ENCODE results near the gene APLNR. TPM values are rescaled to one million over a fixed set of nuclear protein-coding genes. Genes with fewer than 3 reads are reported as not detected.

APLNR gene
- total RNA-seq, 2 donors from 2014 or later = 3.7 to 4.2 TPM

- Histone ChIP-seq H3K27me3 (ENCODE audit: control insufficient read depth, insufficient read depth, low read length, poor library complexity, severe bottlenecking) (no peaks in the 10 kb centered on the region), H3K27ac (ENCODE audit: low read depth, low read length) (no peak overlapping the region), H3K9ac (ENCODE audit: extremely low read depth, low read length, poor library complexity, severe bottlenecking) (no peak overlapping the region), H3K4me3 (ENCODE audit: low read length) (no peak overlapping the region), H3K36me3 (ENCODE audit: control insufficient read depth, insufficient read depth, low read length) (no peaks in the 10 kb centered on the region), H3K9me3 (ENCODE audit: control insufficient read depth, low read length) (peaks cover 8% of the 10 kb centered on the region), H3K4me1 (ENCODE audit: control insufficient read depth, insufficient read depth, low read length) (no peaks in the 10 kb centered on the region)
- Mint-ChIP-seq H3K27me3 (ENCODE audit: insufficient read depth) (peaks cover 7% of the 10 kb centered on the region), H3K9me3 (peaks cover 5% of the 10 kb centered on the region), H3K27ac (no peak overlapping the region), H3K4me1 (no peaks in the 10 kb centered on the region), H3K4me3 (no peak overlapping the region), H3K36me3 (ENCODE audit: low read depth) (no peaks in the 10 kb centered on the region)
- DNase-seq = no peak
- TF ChIP-seq, protein P1, sequence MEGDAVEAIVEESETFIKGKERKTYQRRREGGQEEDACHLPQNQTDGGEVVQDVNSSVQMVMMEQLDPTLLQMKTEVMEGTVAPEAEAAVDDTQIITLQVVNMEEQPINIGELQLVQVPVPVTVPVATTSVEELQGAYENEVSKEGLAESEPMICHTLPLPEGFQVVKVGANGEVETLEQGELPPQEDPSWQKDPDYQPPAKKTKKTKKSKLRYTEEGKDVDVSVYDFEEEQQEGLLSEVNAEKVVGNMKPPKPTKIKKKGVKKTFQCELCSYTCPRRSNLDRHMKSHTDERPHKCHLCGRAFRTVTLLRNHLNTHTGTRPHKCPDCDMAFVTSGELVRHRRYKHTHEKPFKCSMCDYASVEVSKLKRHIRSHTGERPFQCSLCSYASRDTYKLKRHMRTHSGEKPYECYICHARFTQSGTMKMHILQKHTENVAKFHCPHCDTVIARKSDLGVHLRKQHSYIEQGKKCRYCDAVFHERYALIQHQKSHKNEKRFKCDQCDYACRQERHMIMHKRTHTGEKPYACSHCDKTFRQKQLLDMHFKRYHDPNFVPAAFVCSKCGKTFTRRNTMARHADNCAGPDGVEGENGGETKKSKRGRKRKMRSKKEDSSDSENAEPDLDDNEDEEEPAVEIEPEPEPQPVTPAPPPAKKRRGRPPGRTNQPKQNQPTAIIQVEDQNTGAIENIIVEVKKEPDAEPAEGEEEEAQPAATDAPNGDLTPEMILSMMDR (conservative IDR thresholded peaks at IDR 0.05) = no peak
These were observed 17.6 kb upstream of the APLNR start for GRCh38 chr11:57254631-57255030.

DNA sequence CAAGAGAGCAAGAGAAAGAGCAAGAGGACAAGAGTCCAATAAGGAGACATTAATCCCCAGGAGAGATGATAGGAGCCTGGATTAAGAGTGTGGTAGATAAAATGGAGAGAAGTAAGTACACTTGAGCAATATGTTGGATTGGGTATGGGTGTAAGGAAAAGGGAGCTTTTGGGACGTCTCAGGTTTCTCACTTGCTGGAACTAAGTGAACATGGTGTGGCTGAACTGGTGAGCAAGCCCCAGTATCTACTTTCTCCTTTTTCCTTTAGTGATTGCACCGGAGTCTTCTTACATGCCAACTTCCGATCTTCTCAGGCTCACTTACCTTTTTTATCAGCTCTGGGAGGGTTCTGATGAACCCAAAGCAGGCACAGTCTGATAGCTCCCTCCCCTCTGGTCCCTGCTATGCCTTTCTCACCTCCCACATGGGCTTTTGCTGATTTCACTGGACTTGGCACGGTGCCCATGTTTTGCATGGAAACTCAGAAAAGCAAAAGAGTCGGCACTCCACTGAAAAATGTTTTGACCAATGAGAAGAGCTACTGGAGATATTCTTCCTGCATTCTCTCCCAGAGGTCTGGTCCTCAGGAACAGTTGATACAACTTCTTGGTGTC lies 14.5 kb upstream of the APLNR start:
- 82% methylated on average over 4 to 5 of the region's 5 CpGs for WGBS, 2 experiments (ENCODE audit: insufficient coverage in 1 of 2, insufficient read length in 1 of 2)
- Mint-ChIP-seq H3K9me3 (no peaks in the 10 kb centered on the region), H3K27me3 (ENCODE audit: insufficient read depth) (peaks cover 7% of the 10 kb centered on the region), H3K4me3 (no peak overlapping the region), H3K4me1 (no peaks in the 10 kb centered on the region), H3K36me3 (ENCODE audit: low read depth) (no peaks in the 10 kb centered on the region), H3K27ac (no peak overlapping the region)
- Histone ChIP-seq H3K27ac (ENCODE audit: low read depth, low read length) (no peak overlapping the region), H3K27me3 (ENCODE audit: control insufficient read depth, insufficient read depth, low read length, poor library complexity, severe bottlenecking) (no peaks in the 10 kb centered on the region), H3K4me1 (ENCODE audit: control insufficient read depth, insufficient read depth, low read length) (no peaks in the 10 kb centered on the region), H3K4me3 (ENCODE audit: low read length) (no peak overlapping the region), H3K36me3 (ENCODE audit: control insufficient read depth, insufficient read depth, low read length) (no peaks in the 10 kb centered on the region), H3K9ac (ENCODE audit: extremely low read depth, low read length, poor library complexity, severe bottlenecking) (no peak overlapping the region), H3K9me3 (ENCODE audit: control insufficient read depth, low read length) (no peaks in the 10 kb centered on the region)
- TF ChIP-seq, protein P1 (conservative IDR thresholded peaks at IDR 0.05) = no peak
- DNase-seq = no peak

- no peak overlapping the region for H3K9ac ChIP-seq (ENCODE audit: extremely low read depth, low read length, poor library complexity, severe bottlenecking)
- Mint-ChIP-seq H3K9me3 (no peaks in the 10 kb centered on the region), H3K27me3 (ENCODE audit: insufficient read depth) (peaks cover 7% of the 10 kb centered on the region), H3K4me1 (no peaks in the 10 kb centered on the region), H3K27ac (no peak overlapping the region), H3K36me3 (ENCODE audit: low read depth) (no peaks in the 10 kb centered on the region), H3K4me3 (no peak overlapping the region)
- H3K36me3 ChIP-seq (ENCODE audit: control insufficient read depth, insufficient read depth, low read length) = no peaks in the 10 kb centered on the region
- H3K4me1 ChIP-seq (ENCODE audit: control insufficient read depth, insufficient read depth, low read length) = no peaks in the 10 kb centered on the region
- TF ChIP-seq, protein P1 (conservative IDR thresholded peaks at IDR 0.05) = no peak
- WGBS, 2 experiments (ENCODE audit: insufficient coverage in 1 of 2, insufficient read length in 1 of 2) = 88 to 100% methylated on average over 2 of the region's 2 CpGs
- H3K4me3 ChIP-seq (ENCODE audit: low read length) = no peak overlapping the region
- no peaks in the 10 kb centered on the region for H3K27me3 ChIP-seq (ENCODE audit: control insufficient read depth, insufficient read depth, low read length, poor library complexity, severe bottlenecking)
- no peaks in the 10 kb centered on the region for H3K9me3 ChIP-seq (ENCODE audit: control insufficient read depth, low read length)
- no peak overlapping the region for H3K27ac ChIP-seq (ENCODE audit: low read depth, low read length)
- DNase-seq = no peak
These were observed 14.0 kb upstream of the APLNR start for GRCh38 chr11:57251037-57251436.

Data from endodermal cell (in vitro differentiated cells).